ENCODE data around the gene UBR3. TPM values are rescaled to one million over a fixed set of nuclear protein-coding genes. Genes with fewer than 3 reads are reported as not detected.

UBR3 gene
- total RNA-seq, 2 experiments from 2014 or later: 11.6 to 21.0 TPM

GRCh38 chr2:170092436-170093060, 265.3 kb downstream of the UBR3 start:
- H3K4me2 ChIP-seq (ENCODE audit: low read length): no peak overlapping the region
- H3K4me1 ChIP-seq (ENCODE audit: insufficient read depth, low read length, poor library complexity, severe bottlenecking): no peaks in the 10 kb centered on the region
- intact Hi-C loops (cut with micrococcal nuclease; ENCODE audit: unreplicated experiment): no loop called here
- no peak for DNase-seq (ENCODE audit: low spot score)
- H3K36me3 ChIP-seq (ENCODE audit: insufficient read depth, low read length): no peaks in the 10 kb centered on the region
- ChIA-PET CTCF (ENCODE audit: unreplicated experiment) (no interaction called here), POLR2A (interaction anchor here (0.7 to 1.0 kb wide), 2 partner anchors 14 to 25 kb away, joined by 3 to 4 read pairs; no protein-coding TSS in a partner anchor)
- no peak overlapping the region for H2AFZ ChIP-seq (ENCODE audit: low read length)
- no peaks in the 10 kb centered on the region for H3K9me2 ChIP-seq (ENCODE audit: insufficient read depth, low read length)
- H4K20me1 ChIP-seq (ENCODE audit: insufficient read depth, low read length): no peaks in the 10 kb centered on the region
- H3K4me3 ChIP-seq (ENCODE audit: low read depth, low read length, poor library complexity, severe bottlenecking): no peak overlapping the region
- H3K27ac ChIP-seq (ENCODE audit: low read depth, low read length, poor library complexity, severe bottlenecking): no peak overlapping the region
- TF ChIP-seq EZH2phosphoT487 (IDR thresholded peaks at IDR 0.05; ENCODE audit: borderline replicate concordance, low read depth, low read length) (no peak), CTCF (conservative IDR thresholded peaks at IDR 0.05; ENCODE audit: low read length) (no peak)
- H3K79me2 ChIP-seq (ENCODE audit: insufficient read depth, low read depth, low read length): no peaks in the 10 kb centered on the region
- no peaks in the 10 kb centered on the region for H3K9me3 ChIP-seq (ENCODE audit: low read length)
- BruUV-seq (replicated peaks): no TSS peak

- CTCF ChIA-PET (ENCODE audit: unreplicated experiment): no interaction called here
Observed at GRCh38 chr2:170095380-170095779, 268.1 kb downstream of the UBR3 start.

More at GRCh38 chr2:170095380-170095779, 268.1 kb downstream of the UBR3 start:
- Histone ChIP-seq H3K4me3 (ENCODE audit: low read depth, low read length, poor library complexity, severe bottlenecking) (no peak overlapping the region), H4K20me1 (ENCODE audit: insufficient read depth, low read length) (no peaks in the 10 kb centered on the region), H2AFZ (ENCODE audit: low read length) (no peak overlapping the region), H3K9me2 (ENCODE audit: insufficient read depth, low read length) (no peaks in the 10 kb centered on the region), H3K9me3 (ENCODE audit: low read length) (no peaks in the 10 kb centered on the region), H3K4me1 (ENCODE audit: insufficient read depth, low read length, poor library complexity, severe bottlenecking) (no peaks in the 10 kb centered on the region), H3K36me3 (ENCODE audit: insufficient read depth, low read length) (no peaks in the 10 kb centered on the region), H3K27ac (ENCODE audit: low read depth, low read length, poor library complexity, severe bottlenecking) (no peak overlapping the region), H3K79me2 (ENCODE audit: insufficient read depth, low read depth, low read length) (no peaks in the 10 kb centered on the region), H3K4me2 (ENCODE audit: low read length) (no peak overlapping the region)
- intact Hi-C loops (cut with micrococcal nuclease; ENCODE audit: unreplicated experiment): no loop called here
- POLR2A ChIA-PET: no interaction called here
- no peak for DNase-seq (ENCODE audit: low spot score)
- no TSS peak for BruUV-seq (replicated peaks)
- TF ChIP-seq CTCF (conservative IDR thresholded peaks at IDR 0.05; ENCODE audit: low read length) (no peak), EZH2phosphoT487 (IDR thresholded peaks at IDR 0.05; ENCODE audit: borderline replicate concordance, low read depth, low read length) (no peak)

Data from OCI-LY7 (cell line).